HCT116 (cell line): ENCODE data around the gene TNFRSF14. TPM values are rescaled to one million over a fixed set of nuclear protein-coding genes. Genes with fewer than 3 reads are reported as not detected.

Experiments used
- ATAC-seq: fragments of 200-7000 bp; cut with Tn5 transposase; 2 replicates; pipeline ENCODE4 v1.9.1; 2020; ENCODE audit warnings: mild to moderate bottlenecking, moderate library complexity
- BruUV-seq: library from RNA; stranded (reverse); fragments of 400-500 nt; replicated peaks from 2 replicates; lab custom pipeline; 2021; lab: Mats Ljungman, UMichigan
- CTCF ChIA-PET: fragments of 300-600 bp; sonication (Branson Sonifier 250); formaldehyde crosslinking; loops from one replicate; lab custom pipeline; 2021; ENCODE audit warnings: antibody characterized with exemption; lab: Charles Lee
- POLR2A ChIA-PET: fragments of 300-600, 350-600 bp; sonication (Branson Sonifier 250); formaldehyde crosslinking; loops from one replicate; lab custom pipeline; 2021; ENCODE audit warnings: antibody characterized with exemption; lab: Charles Lee
- RAD21 ChIA-PET, 2 experiments: fragments of 300-600 bp; sonication (Branson Sonifier 250); formaldehyde crosslinking; loops; one replicate each; lab custom pipeline; 2023; ENCODE audit warnings: low total read pairs in 2 of 2; ENCODE audit not compliant: uncharacterized antibody in 2 of 2, unreplicated experiment in 2 of 2, low non-redundant PET in 1 of 2; lab: Charles Lee
- DNase-seq: peaks from one replicate; pipeline ENCODE4 v3.0.0-alpha.2; 2010; ENCODE audit warnings: low read depth, low spot score
- H2AFZ ChIP-seq: fragments of 200-600 bp; shearing (Covaris generic), sonication (generic); 2 replicates; pipeline ENCODE4 v1.6.1; 2017; ENCODE audit warnings: low read depth, mixed run types, mixed read lengths, antibody characterized with exemption, low read length; ENCODE audit not compliant: poor library complexity, severe bottlenecking
- H3K27ac ChIP-seq: 2 replicates; pipeline ENCODE4 v1.5.1; 2012; ENCODE audit warnings: low read depth, low read length
- H3K27me3 ChIP-seq: fragments of 200-600 bp; sonication (generic); 2 replicates; pipeline ENCODE4 v1.6.1; 2016; ENCODE audit warnings: mixed run types, low read length, mixed read lengths; ENCODE audit not compliant: insufficient read depth
- H3K36me3 ChIP-seq, 2 experiments: fragments of 200-500 bp in 1 of 2; fragments of 200-600 bp in 1 of 2; sonication (Bioruptor generic) in 1 of 2; sonication (generic) in 1 of 2; 2 replicates each; pipeline versions ENCODE4 v1.5.1 to v1.6.1; 2014 to 2016; ENCODE audit warnings: low read length in 2 of 2, inconsistent platforms in 1 of 2, mixed read lengths in 1 of 2, mixed run types in 1 of 2; ENCODE audit not compliant: insufficient read depth in 2 of 2, control insufficient read depth in 1 of 2
- H3K4me1 ChIP-seq, 2 experiments: fragments of 200-600 bp in 1 of 2; sonication (generic) in 1 of 2; 2 replicates each; pipeline versions ENCODE4 v1.5.1 to v1.6.1; 2012 to 2017; ENCODE audit warnings: low read length in 2 of 2, inconsistent platforms in 1 of 2, mild to moderate bottlenecking in 1 of 2, mixed read lengths in 1 of 2, mixed run types in 1 of 2, moderate library complexity in 1 of 2; ENCODE audit not compliant: insufficient read depth in 2 of 2, control insufficient read depth in 1 of 2
- H3K4me2 ChIP-seq: fragments of 200-600 bp; sonication (generic); 2 replicates; pipeline ENCODE4 v1.6.1; 2017; ENCODE audit warnings: mixed run types, low read length, mixed read lengths
- H3K4me3 ChIP-seq, 2 experiments: fragments of 200-600 bp in 1 of 2; sonication (generic) in 1 of 2; replicated peaks in 1 of 2; 2 replicates each; pipeline ENCODE4 v1.5.1; 2011 to 2016; ENCODE audit warnings: low read length in 2 of 2, control low read depth in 1 of 2, low read depth in 1 of 2, mild to moderate bottlenecking in 1 of 2, mixed read lengths in 1 of 2, mixed run types in 1 of 2
- H3K79me2 ChIP-seq: fragments of 200-600 bp; sonication (generic); 2 replicates; pipeline ENCODE4 v1.6.1; 2017; ENCODE audit warnings: mild to moderate bottlenecking, mixed run types, low read length, moderate library complexity, mixed read lengths; ENCODE audit not compliant: insufficient read depth
- H3K9ac ChIP-seq: fragments of 200-600 bp; sonication (generic); 2 replicates; pipeline ENCODE4 v1.6.1; 2016; ENCODE audit warnings: low read length, mixed read lengths
- H3K9me2 ChIP-seq: fragments of 200-600 bp; sonication (generic), shearing (Covaris generic); 2 replicates; pipeline ENCODE4 v1.6.1; 2017; ENCODE audit warnings: mixed run types, mild to moderate bottlenecking, moderate library complexity; ENCODE audit not compliant: insufficient read depth
- H3K9me3 ChIP-seq, 2 experiments: fragments of 200-500 bp in 1 of 2; fragments of 200-600 bp in 1 of 2; sonication (Bioruptor generic) in 1 of 2; sonication (generic) in 1 of 2; 2 replicates each; pipeline ENCODE4 v1.6.1; 2014 to 2017; ENCODE audit warnings: low read length in 2 of 2, mixed read lengths in 2 of 2, inconsistent platforms in 1 of 2, low read depth in 1 of 2, mild to moderate bottlenecking in 1 of 2, mixed run types in 1 of 2, moderate library complexity in 1 of 2; ENCODE audit not compliant: control insufficient read depth in 1 of 2, insufficient read depth in 1 of 2
- H4K20me1 ChIP-seq: fragments of 200-600 bp; sonication (generic), shearing (Covaris generic); 2 replicates; pipeline ENCODE4 v1.6.1; 2017; ENCODE audit warnings: mixed run types, mild to moderate bottlenecking, moderate library complexity; ENCODE audit not compliant: insufficient read depth
- EZH2 ChIP-seq: fragments of 200-600 bp; sonication (generic); IDR thresholded peaks from 2 replicates; pipeline ENCODE4 v1.6.1; 2017; ENCODE audit warnings: antibody characterized with exemption, mixed run types
- FOSL1 ChIP-seq: IDR thresholded peaks from 2 replicates; pipeline ENCODE4 v1.6.1; 2012; ENCODE audit warnings: low read depth
- TCF7L2 ChIP-seq: IDR thresholded peaks from 2 replicates; pipeline ENCODE4 v1.7.0; 2011; ENCODE audit warnings: borderline replicate concordance, inconsistent platforms; ENCODE audit not compliant: insufficient read depth, insufficient read length; ENCODE audit errors: extremely low read depth
- intact Hi-C: fragments of 100-400 bp; cut with micrococcal nuclease; formaldehyde crosslinking; loops from 2 replicates; pipeline ENCODE4 v1.10.0; 2022
- total RNA-seq: library from RNA; stranded (reverse); gene quantifications from one replicate; pipeline ENCODE4 v1.2.1, GENCODE V29; 2021; ENCODE audit not compliant: unreplicated experiment
- TF ChIP-seq, protein P1 (sequence below): IDR thresholded peaks from 2 replicates; pipeline ENCODE4 v1.6.1; 2011; ENCODE audit warnings: mild to moderate bottlenecking, low read length, moderate library complexity; ENCODE audit not compliant: insufficient replicate concordance; ENCODE audit errors: extremely low read depth

TNFRSF14 gene
- total RNA-seq, 1 experiment from 2014 or later: 0.66 TPM

DNA sequence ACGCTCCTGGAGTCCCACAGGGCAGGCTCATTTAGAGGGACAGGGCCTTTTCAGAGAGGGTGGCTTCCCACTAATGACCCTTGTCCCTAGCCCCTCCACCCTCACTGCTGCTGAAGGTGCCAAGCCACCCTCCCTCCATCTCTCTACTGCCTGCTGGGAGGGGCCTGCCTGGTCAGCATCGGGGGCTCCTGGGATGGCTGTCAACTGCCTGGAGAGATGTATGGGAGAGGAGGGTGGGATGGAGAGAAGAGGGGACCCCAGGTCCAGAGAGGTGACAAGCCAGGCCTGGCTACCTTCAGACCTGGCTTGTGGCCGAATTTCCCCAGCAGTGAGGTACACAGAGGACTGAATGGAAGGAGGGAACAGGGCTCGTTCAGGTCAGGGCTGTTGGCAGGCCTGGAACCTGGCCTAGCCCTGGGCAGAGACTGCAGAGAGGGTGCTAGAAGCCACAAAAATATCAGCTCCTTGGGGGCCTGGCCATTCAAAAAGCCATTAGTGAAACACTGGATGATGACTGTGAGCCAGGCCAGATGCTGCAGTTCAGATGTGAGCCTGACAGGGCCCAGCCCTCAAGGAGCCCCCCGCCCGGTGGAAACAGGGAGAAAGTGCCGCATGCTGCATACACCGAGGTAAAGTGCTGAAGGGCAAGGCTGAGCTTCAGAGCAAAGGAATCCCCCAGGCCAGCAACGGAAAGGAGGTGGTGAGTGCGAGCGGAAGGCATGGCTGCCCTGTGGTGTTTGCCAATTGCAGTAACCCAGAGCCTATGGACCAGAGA lies 56.6 kb downstream of the TNFRSF14 start:
- Histone ChIP-seq H3K9me2 (no peaks in the 10 kb centered on the region), H3K4me2 (no peak overlapping the region), H3K4me1 (peaks cover 11 to 16% of the 10 kb centered on the region in 2 experiments), H3K27me3 (no peaks in the 10 kb centered on the region; the same call in 1 of the 2 replicates), H3K9ac (no peak overlapping the region), H2AFZ (no peak overlapping the region), H3K9me3 (peaks cover 0 to 8% of the 10 kb centered on the region in 2 experiments; a peak in 2 of 4 replicates), H3K4me3 (no peak overlapping the region), H3K36me3 (no peaks in the 10 kb centered on the region), H3K27ac (no peak overlapping the region), H4K20me1 (no peaks in the 10 kb centered on the region), H3K79me2 (no peaks in the 10 kb centered on the region)
- TF ChIP-seq EZH2 (no peak), TCF7L2 (no peak), FOSL1 (no peak)
- TF ChIP-seq, protein P1, sequence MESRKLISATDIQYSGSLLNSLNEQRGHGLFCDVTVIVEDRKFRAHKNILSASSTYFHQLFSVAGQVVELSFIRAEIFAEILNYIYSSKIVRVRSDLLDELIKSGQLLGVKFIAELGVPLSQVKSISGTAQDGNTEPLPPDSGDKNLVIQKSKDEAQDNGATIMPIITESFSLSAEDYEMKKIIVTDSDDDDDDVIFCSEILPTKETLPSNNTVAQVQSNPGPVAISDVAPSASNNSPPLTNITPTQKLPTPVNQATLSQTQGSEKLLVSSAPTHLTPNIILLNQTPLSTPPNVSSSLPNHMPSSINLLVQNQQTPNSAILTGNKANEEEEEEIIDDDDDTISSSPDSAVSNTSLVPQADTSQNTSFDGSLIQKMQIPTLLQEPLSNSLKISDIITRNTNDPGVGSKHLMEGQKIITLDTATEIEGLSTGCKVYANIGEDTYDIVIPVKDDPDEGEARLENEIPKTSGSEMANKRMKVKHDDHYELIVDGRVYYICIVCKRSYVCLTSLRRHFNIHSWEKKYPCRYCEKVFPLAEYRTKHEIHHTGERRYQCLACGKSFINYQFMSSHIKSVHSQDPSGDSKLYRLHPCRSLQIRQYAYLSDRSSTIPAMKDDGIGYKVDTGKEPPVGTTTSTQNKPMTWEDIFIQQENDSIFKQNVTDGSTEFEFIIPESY: no peak
- intact Hi-C loops: no loop called here
- no TSS peak for BruUV-seq
- ChIA-PET CTCF (no interaction called here), POLR2A (interaction anchor here (0.6 kb wide), 1 partner anchor 185 kb away, joined by 5 read pairs; no protein-coding TSS in a partner anchor), RAD21 (interaction anchor here in 1 of 2 experiments (0.6 kb wide), 1 partner anchor 26 kb away, joined by 3 read pairs; no protein-coding TSS in a partner anchor)
- DNase-seq (no peak), ATAC-seq (no peak)

Other genes with a start within 250 kb of the TNFRSF14 start
- gene MORN1, start 164.8 kb upstream of the TNFRSF14 start, total RNA-seq: 21.4 TPM
- 155 TPM for gene RER1, start 164.5 kb upstream of the TNFRSF14 start, total RNA-seq
- gene PEX10, start 143.8 kb upstream of the TNFRSF14 start, total RNA-seq: 27.9 TPM
- gene PLCH2, start 80.1 kb upstream of the TNFRSF14 start, total RNA-seq: 2.0 TPM
- gene PANK4, start 29.8 kb upstream of the TNFRSF14 start, total RNA-seq: 38.5 TPM
- not detected for gene HES5, start 26.1 kb upstream of the TNFRSF14 start, total RNA-seq
- 32.2 TPM for gene PRXL2B, start 30.4 kb downstream of the TNFRSF14 start, total RNA-seq
- 2.7 TPM for gene MMEL1, start 76.6 kb downstream of the TNFRSF14 start, total RNA-seq
- gene TTC34, start 245.3 kb downstream of the TNFRSF14 start, total RNA-seq: 1.3 TPM